HG02642 (cell line): Measurements from ENCODE around the gene LCOR.
A peak's percentile ranks its signal among the peaks of the same experiment; 100 is the strongest.
"Not testable (repeated sequence)": the region's sequence is repeated elsewhere in the genome, so short reads cannot be mapped to it uniquely, and the experiment has no call there.

Experiments
- ATAC-seq: cut with Tn5 transposase; IDR thresholded peaks from one replicate; pipeline ENCODE4 v1.9.1; 2021; ENCODE audit warnings: mild to moderate bottlenecking; ENCODE audit not compliant: unreplicated experiment, poor library complexity

LCOR gene

DNA sequence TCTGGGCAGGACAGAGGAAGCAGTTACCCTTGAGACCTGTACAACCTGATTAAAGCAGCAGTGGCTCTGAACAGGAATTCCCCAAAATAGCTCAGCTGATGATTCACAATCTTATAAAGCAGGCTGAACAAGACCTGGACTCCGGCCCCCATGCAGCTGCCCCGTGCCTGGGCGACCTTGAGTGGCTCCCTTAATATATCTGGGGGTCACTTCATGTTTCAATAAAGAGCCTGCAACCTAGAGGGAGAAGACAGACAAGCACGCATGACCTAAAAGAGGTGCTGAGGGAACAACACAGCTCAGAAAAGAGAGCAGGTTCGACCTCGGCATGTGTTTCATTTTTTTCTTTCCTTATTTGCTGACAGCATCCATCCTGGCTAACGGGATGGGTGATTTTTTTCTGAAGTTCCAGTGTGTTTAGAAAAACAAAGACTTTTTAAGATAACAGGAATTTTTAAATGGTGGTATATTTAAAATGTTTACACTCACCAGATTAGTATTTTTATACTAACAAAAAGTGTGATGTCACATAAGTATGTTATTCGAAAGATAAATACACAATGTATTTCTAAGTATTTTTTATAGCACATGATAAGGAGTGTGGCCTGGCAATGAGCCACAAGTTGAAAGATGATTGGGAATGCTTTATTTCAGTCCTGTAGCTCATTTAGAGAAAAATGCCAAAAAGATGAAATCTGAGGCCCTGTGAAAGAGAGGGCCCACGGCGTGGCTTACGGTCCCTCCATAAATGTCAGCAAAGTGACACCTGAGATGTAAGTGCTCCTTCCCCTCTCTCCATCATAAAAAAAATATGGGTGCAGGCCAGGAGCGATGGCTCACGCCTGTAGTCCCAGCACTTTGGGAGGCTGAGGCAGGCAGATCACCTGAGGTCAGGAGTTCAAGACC, 192.3 kb downstream of the LCOR start:
- ATAC-seq: no peak

DNA sequence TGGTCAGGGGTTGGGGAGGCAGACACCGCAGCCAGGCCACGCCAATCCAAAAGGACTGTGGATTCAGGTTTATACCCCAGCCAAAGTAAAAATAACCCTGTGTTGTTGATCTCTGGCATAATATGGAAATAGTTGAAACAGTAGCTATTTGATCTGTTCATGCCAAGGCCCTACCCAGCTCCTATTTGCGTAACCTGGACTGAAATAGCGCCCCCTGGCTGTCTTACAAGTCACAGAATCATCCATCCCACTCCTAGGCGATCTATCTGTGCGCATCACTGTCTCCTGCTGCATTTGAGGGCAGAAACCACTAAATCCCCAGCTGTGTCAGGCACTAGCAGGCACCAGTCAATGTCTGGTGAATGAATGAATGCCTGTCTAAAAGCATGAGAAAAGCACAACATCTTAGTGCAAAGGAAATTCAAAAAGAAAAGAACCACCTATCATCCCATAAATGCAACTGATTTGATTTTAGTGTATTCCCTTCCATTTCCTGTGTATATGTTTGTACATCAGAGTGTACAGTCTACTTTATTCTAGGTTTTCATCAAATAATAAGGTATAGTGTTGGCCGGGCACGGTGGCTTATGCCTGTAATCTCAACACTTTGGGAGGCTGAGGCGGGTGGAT, 193.6 kb downstream of the LCOR start:
- ATAC-seq: no peak

DNA sequence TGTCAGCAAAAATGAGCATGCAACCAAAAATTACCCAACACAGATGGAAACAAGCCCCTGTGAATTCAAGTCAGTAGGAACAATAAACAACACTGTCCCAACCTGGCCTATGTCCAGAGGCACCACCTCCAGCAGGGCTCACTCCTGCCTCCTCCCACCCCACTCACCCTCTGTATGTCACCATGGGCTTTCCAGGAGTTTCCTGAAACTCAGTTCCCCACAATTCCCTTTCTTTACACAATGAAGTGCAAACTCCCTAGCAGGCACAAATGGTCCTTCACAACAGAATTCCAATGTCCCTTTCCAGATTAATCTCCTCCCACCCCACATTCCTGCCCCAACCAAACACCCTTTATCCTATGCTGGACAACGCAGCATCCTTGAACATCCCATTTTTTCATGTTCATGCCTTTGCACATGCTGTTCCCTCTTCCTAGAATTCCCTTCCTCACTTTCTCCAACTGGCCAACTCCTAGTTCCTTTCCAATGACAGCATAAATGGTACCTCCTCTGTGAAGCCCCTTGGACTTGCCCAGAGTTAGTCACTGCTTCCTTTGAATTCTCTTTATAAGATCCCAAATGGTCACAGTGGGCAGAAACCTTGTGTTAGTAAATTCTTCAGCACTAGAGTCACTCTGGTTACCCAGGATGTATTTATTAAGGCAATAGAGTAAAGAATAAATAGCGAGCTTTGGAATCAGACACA, 196.2 kb downstream of the LCOR start:
- no peak for ATAC-seq

DNA sequence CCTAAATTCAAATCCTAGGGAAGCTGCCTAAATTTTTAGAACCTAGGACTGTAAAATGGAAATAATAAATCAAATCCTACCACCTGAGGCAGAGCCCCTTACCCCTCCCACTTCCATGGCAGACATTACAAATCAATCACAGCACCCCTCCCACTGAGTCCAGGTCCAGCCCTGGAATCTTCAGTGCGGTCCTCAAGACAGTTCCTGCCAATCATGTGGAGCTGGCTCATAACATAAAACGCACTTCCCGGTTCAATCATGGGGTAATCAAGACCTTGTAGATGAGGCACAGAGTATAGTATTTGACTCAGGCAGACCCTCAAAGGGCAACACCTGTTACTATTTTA, 196.7 kb downstream of the LCOR start:
- no peak for ATAC-seq

DNA sequence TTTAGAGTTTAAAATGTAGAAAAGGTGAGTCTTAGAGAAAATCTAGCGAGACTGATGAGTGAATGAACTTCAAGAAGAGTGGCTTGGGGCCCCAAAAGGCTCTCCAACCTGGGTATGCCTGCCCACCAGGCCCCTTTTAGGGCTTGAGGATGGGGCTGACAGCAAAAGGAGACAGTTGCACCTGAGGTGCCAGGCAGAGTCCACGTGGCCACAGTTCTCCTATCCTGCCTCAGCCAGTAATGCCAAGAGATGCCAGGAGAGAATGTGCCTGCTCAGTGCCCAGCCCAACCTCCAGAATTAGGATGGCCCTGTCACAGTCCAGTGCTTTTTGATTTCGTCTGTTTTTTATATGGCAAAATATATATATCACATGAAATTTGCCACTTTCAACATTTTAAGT, 197.2 kb downstream of the LCOR start:
- no peak for ATAC-seq

DNA sequence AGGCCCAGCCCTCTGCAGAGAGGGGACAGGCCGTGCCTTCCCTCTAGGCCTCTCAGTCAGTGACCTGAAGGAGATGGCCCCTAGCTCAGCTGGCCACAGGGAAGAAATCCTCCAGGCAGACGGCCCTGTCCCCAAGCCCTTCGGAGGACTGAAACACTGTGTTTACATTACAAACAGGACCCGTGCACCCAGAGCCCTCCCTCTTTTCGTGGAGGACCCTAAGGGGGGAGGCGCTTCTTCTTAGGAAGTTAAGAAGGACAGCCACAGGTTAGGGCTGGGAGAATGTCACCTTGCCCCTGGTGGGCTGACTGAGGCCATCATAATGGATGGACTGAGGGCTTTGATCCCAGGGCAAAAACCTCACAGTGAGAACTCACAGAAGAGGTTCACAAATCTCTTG, 198.8 kb downstream of the LCOR start:
- ATAC-seq: no peak

DNA sequence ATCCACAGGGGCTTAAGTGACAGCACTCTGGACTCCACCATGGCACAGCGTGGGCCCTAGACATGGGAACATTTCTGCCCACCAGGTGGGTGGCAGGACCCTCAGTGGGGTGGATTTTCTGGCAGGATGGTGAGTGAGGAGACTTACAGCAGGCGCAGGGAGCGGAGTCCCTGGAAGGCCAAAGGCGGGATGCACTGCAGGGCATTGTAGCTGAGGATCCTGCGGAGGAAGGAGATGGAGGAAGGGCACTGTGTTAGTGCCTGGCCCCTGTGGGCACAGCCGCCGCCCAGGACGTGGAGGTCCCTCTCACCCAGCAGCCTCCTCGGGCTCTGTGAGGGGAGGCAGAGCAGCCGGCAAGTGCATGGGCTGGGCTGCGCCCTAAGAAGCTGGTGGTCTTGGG, 199.4 kb downstream of the LCOR start:
- no peak for ATAC-seq

DNA sequence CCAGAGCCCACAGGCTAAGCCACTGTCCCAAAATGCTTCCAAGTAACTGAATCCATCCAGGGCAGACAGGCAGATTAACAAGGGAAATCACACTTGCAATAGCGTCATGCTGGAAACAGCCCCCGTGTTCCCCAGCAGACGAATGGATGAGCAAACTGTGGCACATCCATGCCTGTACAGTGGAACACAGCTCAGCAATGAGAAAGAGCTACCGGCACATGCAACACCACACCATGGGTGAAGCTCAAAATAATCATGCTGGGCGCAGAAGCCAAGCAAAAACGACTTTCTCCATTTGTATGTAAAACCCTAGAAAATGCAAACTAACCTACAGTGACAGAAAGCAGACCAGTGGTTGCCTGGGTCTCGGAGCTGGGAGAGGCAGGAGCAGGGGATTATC, 200.5 kb downstream of the LCOR start:
- no peak for ATAC-seq

DNA sequence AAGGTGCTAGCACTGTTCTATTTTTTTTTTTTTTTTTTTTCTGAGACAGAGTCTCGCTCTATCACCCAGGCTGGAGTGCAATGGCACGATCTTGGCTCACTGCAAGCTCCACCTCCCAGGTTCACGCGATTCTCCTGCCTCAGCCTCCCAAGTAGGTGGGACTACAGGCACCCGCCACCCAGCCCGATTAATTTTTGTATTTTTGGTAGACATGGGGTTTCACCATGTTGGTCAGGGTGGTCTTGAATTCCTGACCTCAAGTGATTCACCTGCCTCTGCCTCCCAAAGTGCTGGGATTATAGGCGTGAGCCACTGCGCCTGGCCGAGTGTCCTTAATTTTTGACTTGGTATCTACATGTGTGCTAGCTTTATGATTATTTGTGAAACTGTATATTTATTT, 201.7 kb downstream of the LCOR start:
- ATAC-seq: not testable (repeated sequence)

DNA sequence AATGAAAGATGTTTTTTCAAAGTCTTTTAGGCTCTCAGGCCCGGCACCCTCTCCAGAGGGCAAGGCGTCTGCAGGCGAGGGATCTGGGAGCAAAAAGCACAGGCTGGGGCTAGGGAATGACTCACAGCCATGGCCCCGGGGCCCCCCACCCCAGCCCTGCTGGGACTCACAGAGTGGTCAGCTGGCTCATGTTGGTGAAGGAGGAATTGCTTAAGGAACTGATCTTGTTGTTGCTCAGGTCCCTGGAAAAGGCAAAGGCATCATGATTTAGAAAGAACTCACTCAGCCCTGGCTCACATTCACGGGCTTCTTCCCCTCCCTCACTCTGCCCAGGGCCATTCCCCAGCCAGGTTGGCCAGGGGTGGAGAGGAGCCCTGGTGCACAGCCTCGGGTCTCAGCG, 202.2 kb downstream of the LCOR start:
- ATAC-seq: no peak

DNA sequence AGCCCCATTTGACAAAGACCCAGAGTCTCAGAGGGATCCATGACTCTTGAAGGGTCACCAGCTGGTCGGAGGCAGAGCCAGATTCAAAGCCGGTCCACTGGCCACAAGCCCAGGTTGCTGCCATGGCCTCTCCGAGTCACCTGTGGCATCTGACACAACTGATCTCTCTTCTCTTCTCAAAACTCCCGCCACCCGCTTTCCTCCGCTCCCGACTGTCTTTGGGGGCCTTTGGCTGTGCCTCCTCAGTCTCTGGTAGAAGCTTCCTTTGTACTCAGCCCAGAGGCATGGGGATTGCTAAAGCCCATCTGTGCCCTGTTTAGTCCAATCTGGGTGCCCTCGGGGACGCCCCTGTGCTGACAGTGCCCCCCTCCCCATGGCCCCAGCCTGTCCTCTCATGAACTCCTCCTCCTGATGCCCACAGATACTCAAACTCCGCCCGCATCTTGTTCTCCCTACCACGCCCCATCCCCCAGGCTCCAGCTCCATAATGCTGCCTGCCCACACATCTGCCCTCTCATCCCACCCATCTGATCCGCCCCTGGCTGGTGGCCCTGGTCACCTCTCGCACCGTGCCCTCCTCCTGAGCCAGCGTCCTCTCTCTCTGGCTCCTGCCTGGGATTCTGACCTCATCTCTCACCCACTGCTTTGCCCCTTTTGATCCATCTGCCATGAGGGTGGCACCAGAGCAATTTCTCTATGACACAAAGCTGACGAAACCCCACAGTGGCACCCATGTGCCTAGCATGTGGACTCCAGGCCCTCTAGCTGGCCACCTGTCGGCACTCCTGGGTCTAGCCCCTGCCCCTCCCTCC, 203.1 kb downstream of the LCOR start:
- ATAC-seq: no peak

DNA sequence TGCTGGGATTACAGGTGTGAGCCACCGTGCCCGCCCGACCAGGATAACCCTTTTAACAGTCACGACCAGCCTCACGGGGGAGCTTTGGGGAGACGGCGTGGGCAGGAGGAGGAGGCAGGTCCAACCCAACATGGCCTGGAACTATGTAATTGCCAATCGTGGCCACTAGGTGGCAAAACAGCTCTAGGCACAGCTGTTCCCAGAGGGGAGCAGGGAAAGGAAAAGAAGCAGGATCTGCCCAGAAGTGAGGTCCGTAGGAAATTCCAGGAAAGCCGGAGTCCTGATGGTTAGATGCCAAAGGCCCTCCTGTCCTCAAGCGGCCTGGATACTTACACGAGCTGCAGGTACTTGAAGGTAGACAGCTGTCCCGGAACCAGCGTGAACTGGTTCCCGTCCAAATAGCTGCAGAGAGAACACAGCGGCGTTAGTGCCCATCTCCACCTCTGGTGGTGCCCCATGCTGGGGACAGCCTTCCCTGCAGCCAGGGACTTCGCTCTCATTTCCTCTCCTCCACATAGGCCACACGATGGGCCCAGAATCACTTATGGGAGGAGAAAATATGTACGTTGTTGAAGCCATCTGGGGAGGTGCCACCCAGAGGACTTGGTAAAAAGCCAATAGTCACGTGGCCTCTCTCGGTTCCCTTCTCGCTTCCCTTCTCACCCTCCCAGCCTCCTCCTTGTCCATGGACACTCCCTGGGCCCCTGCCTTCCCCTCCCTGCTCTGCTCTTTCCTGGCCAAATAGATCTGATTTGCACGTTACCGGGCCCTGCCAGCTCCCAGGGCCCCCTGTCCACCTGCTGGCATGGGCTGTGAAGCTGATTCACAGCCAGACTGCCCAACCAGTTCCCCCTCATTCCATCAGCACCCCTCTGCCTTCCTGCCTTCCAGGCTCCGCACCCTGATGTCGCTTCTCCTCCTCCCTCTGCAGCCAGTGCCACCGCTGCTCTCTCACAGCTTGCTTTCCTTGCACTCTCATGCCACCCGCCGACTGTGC, 205.6 kb downstream of the LCOR start:
- peak; percentile 73 for ATAC-seq

DNA sequence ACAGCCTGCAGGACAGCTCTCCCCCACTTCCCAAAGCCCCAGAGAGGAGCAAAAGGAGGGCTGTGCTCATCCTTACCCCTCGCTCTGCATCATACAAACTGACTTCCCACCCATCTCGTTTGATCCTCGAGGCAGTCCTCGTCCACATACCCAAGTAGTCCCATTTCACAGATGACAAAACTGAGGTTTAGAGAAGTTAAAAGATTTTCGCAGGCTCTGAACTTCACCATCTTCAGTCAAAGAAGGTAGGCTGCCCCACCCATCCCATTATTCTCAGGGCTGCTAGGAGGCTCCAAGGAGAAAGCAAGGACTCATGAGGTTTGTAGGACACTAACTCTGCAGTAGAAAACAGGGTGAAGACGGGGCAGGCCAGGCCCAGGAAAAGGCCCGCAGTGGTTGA, 206.6 kb downstream of the LCOR start:
- ATAC-seq: no peak

DNA sequence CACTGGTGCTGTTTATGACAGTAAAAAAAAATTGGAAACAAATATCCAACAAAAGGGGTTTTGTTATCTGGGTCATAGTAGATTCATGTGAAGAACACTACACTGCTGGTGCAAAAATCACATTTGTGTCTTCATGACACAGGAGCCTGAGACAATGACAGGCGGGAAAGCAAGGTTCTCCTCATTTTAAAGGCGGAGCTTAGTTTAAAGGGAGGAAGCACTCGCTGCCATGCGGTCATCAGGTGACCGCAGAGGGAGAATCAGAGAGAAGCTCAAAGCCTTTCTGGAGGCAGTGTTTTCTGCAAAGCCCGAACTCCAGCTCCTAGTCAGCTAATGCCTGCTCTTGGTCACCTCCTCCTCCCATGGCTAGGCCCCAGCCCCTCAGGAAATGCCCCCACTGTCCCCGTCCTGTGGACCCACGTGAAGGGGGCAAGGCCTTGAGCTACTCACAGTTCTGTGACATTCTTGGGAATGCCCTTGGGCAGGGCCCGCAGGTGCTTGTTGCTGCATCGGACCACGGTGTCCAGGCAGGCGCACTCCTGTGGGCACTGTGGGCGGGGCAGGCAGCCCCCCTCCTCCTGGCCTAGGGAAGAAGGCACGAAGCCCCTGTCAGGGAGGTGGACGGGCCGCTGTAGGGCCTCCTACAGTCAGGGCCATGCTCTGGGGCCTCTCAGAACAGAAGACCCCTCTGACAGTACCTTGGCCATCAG, 207.6 kb downstream of the LCOR start:
- ATAC-seq: no peak

DNA sequence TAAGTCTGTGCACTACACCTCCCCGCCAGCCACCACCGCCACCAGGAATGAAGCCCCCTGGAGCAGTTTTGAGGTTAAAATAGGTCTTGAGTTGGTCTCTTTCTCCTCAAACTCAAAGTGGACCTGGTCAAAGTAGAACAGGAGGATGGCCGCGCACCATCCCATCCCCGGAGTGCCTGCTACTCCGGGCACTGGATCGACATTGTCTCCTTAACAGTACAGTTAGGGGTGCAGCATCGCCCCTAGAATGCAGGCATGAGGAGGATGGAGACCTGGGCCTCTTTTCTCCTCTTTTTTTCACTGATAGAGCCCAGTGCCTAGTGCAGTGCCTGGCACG, 208.1 kb downstream of the LCOR start:
- no peak for ATAC-seq

DNA sequence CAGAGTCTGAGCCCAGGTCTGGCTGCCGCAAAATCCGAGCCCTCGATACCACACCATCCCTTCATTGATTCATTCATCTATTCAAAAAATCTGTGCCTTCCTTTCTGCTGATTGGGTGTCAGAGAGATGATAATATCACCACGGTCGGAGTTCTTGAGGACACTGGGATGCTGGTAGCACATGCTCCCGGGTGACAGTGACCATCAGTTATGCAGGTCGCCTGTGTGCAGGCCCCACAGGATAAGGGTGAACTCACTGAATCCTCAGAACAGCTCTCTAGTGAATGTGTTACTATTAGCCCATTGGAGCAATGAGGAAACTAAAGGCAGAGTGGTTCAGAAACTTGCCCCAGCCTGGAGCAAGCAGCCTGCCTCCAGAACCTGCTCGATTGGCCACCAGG, 208.6 kb downstream of the LCOR start:
- ATAC-seq: no peak

DNA sequence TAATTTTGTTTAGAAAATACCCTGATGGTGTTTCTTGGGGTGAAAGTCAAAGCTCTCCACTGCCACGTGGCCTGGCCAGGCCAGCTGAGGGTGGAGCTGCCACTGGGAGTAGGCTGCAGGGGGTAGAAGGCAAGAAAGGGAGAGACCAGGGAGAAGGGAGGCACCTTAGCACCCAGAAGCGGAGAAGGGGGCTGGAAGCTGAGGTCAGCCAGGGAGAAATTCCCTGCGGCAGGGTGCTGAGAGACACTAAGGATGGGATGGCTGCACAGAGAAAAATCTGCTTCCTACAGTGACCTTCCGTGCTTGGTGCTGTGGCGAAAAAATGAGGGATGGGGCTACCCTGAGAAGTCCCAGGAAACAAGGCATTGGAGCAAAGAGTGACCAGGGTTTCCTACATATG, 210.0 kb downstream of the LCOR start:
- no peak for ATAC-seq

DNA sequence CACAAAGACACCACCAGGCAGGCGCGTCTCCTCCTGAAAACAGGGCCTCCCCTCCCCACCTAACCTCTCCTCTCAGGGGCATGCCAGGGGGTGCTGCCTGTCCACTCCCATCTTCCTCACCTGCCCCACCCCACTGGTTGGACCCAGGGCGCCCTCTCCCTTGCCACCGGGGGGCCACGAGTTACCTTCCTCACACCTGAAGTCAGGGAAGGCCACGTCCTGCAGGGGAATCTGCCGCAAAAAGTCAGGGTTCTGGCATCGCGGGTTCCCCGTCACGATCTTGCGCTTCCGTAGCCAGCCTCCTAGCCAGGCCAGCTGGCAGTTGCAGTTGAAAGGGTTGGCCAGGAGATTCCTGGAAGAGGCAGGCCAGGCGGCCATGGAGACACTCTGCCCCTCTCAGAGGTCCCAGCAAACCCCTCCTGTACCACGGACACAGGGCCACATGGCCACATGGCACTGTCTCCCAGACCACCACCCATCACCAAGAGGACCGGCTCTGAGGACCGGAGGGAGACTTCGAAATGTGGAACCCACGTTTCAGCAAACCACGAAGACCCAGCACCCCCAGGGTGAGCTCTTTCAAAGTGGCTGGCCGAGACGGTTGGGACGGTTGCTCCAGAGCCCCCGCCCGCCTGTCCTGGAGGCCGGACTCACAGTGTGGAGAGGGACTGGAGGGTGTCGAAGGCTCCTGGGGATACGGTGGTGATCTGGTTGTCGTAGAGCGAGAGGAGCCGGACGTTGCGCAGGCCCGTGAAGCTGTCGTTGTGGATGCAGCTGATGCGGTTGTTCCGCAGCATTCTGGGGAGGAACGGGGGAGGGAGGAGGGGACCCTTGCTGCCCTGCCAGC, 210.8 kb downstream of the LCOR start:
- ATAC-seq: no peak
